A549 (cell line): Measurements from ENCODE around the gene CA11.

Experiments used
- CTCF ChIP-seq: fragments of >200 bp; sonication (Bioruptor Twin); formaldehyde crosslinking; IDR thresholded peaks from 3 replicates; pipeline ENCODE4 v1.5.1; 2016
- EP300 ChIP-seq, 2 experiments: fragments of >200 bp; sonication (Bioruptor Twin); formaldehyde crosslinking; IDR thresholded peaks; 2 replicates in 1 of 2; 3 replicates in 1 of 2; pipeline ENCODE4 v1.6.1; 2016 to 2017

DNA sequence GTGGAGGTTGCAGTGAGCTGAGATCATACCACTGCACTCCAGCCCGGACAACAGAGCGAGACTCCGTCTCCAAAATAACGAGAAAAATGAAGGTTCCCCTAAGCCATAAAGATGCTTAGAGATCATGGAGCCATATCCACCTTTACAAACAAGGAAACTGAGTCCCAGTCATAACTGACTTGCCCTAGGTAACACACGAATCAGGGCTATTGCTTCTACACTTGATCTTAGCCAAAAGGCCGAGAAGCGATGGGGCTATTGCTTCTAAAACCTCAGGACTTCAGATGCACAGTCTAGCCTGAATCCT is 12.0 kb downstream of the CA11 start:
- no peak for TF ChIP-seq CTCF
- no peak for TF ChIP-seq EP300 (IDR thresholded peaks at IDR 0.05)
